ENCODE measurements around the gene KCTD3.
A peak's percentile ranks its signal among the peaks of the same experiment; 100 is the strongest.

Gene KCTD3

GRCh38 chr1:215617979-215618378 lies 50.9 kb downstream of the KCTD3 start:
- no peak for TF ChIP-seq CTCF (IDR thresholded peaks at IDR 0.05)
- H3K27ac ChIP-seq, result no peak overlapping the region

GRCh38 chr1:215623162-215623561 lies 56.1 kb downstream of the KCTD3 start:
- Histone ChIP-seq H3K27ac (no peak overlapping the region), H3K4me3 (no peak overlapping the region)
- DNase-seq (ENCODE audit: low spot score), result no peak
- TF ChIP-seq CTCF (IDR thresholded peaks at IDR 0.05), result no peak

More at GRCh38 chr1:215617979-215618378, 50.9 kb downstream of the KCTD3 start:
- H3K4me3 ChIP-seq, result no peak overlapping the region
- no peak for DNase-seq (ENCODE audit: low spot score)

GRCh38 chr1:215625949-215626348 lies 58.8 kb downstream of the KCTD3 start:
- no peak for TF ChIP-seq CTCF (IDR thresholded peaks at IDR 0.05)
- no peak overlapping the region for H3K4me3 ChIP-seq
- H3K27ac ChIP-seq, result no peak overlapping the region
- DNase-seq (ENCODE audit: low spot score), result no peak

- no peak for TF ChIP-seq CTCF (IDR thresholded peaks at IDR 0.05)
- H3K27ac ChIP-seq, result no peak overlapping the region
- H3K4me3 ChIP-seq, result no peak overlapping the region
- no peak for DNase-seq (ENCODE audit: low spot score)
Measured at GRCh38 chr1:215631040-215631439, 63.9 kb downstream of the KCTD3 start.

GRCh38 chr1:215631489-215631888 lies 64.4 kb downstream of the KCTD3 start:
- no peak for TF ChIP-seq CTCF (IDR thresholded peaks at IDR 0.05)
- DNase-seq (ENCODE audit: low spot score), result no peak
- Histone ChIP-seq H3K4me3 (no peak overlapping the region), H3K27ac (no peak overlapping the region)

- Histone ChIP-seq H3K4me3 (no peak overlapping the region), H3K27ac (peak overlapping the region in 1 of 2 donors; percentile 65)
- TF ChIP-seq CTCF (IDR thresholded peaks at IDR 0.05), result no peak
- DNase-seq (ENCODE audit: low spot score), result no peak
Measured at GRCh38 chr1:215635827-215636226, 68.7 kb downstream of the KCTD3 start.

GRCh38 chr1:215636258-215636965 lies 69.3 kb downstream of the KCTD3 start:
- Histone ChIP-seq H3K27ac (peak overlapping the region; percentile 16 to 65), H3K4me3 (peak overlapping the region; percentile 49)
- no peak for TF ChIP-seq CTCF (IDR thresholded peaks at IDR 0.05)
- no peak for DNase-seq (ENCODE audit: low spot score)

Measured in coronary artery (tissue), 2 donors.